ENCODE data around the gene RNH1. TPM values are rescaled to one million over a fixed set of nuclear protein-coding genes. Genes with fewer than 3 reads are reported as not detected.

The RNH1 gene
- 123 and 126 TPM in 2 replicates for total RNA-seq

- Mint-ChIP-seq H3K27ac (peak within 1 kb of the TSS; percentile 100), H3K27me3 (ENCODE audit: insufficient read depth) (no peaks in the 10 kb centered on the region), H3K9me3 (no peaks in the 10 kb centered on the region), H3K4me3 (peak within 1 kb of the TSS; percentile 92), H3K4me1 (ENCODE audit: low read depth) (peaks cover 15% of the 10 kb centered on the region), H3K36me3 (ENCODE audit: low read depth) (peaks cover 25% of the 10 kb centered on the region)
- intact Hi-C loops (cut with micrococcal nuclease): loop anchor here (1.0 to 5.0 kb wide), 14 partner anchors 11 to 302 kb away; partner anchors contain the start of genes BET1L, LRRC56, PHRF1 and PSMD13
- peak; percentile 97 for DNase-seq (ENCODE audit: low spot score)
These were observed at the start of gene RNH1 for GRCh38 chr11:506995-507726. Gene RNH1, minus strand, starts transcription at chr11:507242. Its CDS starts 5,080 bp downstream, at chr11:502162.

- H3K27ac Mint-ChIP-seq: no peak overlapping the region
- H3K27me3 Mint-ChIP-seq (ENCODE audit: insufficient read depth): peaks cover 10% of the 10 kb centered on the region
- H3K36me3 Mint-ChIP-seq (ENCODE audit: low read depth): no peaks in the 10 kb centered on the region
- peaks cover 6% of the 10 kb centered on the region for H3K4me1 Mint-ChIP-seq (ENCODE audit: low read depth)
- DNase-seq (ENCODE audit: low spot score): no peak
- H3K4me3 Mint-ChIP-seq: peak overlapping the region; percentile 11
- H3K9me3 Mint-ChIP-seq: no peaks in the 10 kb centered on the region
- intact Hi-C loops (cut with micrococcal nuclease): loop anchor here (1.0 kb wide), 3 partner anchors 19 to 167 kb away; partner anchors contain the start of genes LRRC56 and PHRF1
These were observed 49.0 kb upstream of the RNH1 start for GRCh38 chr11:555780-556661.

GRCh38 chr11:555227-555779, 48.3 kb upstream of the RNH1 start:
- DNase-seq (ENCODE audit: low spot score): no peak
- H3K27ac Mint-ChIP-seq: no peak overlapping the region
- no peaks in the 10 kb centered on the region for H3K36me3 Mint-ChIP-seq (ENCODE audit: low read depth)
- H3K4me1 Mint-ChIP-seq (ENCODE audit: low read depth): peaks cover 6% of the 10 kb centered on the region
- no peak overlapping the region for H3K4me3 Mint-ChIP-seq
- intact Hi-C loops (cut with micrococcal nuclease): loop anchor here (1.0 kb wide), 3 partner anchors 18 to 168 kb away; partner anchors contain the start of genes LRRC56 and PHRF1
- H3K27me3 Mint-ChIP-seq (ENCODE audit: insufficient read depth): peaks cover 10% of the 10 kb centered on the region
- no peaks in the 10 kb centered on the region for H3K9me3 Mint-ChIP-seq

- Mint-ChIP-seq H3K4me1 (ENCODE audit: low read depth) (peaks cover under 1% of the 10 kb centered on the region), H3K4me3 (no peak overlapping the region), H3K9me3 (no peaks in the 10 kb centered on the region), H3K27me3 (ENCODE audit: insufficient read depth) (peaks cover 10% of the 10 kb centered on the region), H3K36me3 (ENCODE audit: low read depth) (no peaks in the 10 kb centered on the region), H3K27ac (no peak overlapping the region)
- peak; percentile 71 for DNase-seq (ENCODE audit: low spot score)
- intact Hi-C loops (cut with micrococcal nuclease): loop anchor here (1.0 kb wide), 4 partner anchors 17 to 169 kb away; partner anchors contain the start of genes LRRC56 and PHRF1
These were observed 47.6 kb upstream of the RNH1 start for GRCh38 chr11:554428-555226.

GRCh38 chr11:553988-554340, 46.9 kb upstream of the RNH1 start:
- no peaks in the 10 kb centered on the region for H3K4me1 Mint-ChIP-seq (ENCODE audit: low read depth)
- no peak overlapping the region for H3K4me3 Mint-ChIP-seq
- no peak for DNase-seq (ENCODE audit: low spot score)
- H3K27me3 Mint-ChIP-seq (ENCODE audit: insufficient read depth): peaks cover 11% of the 10 kb centered on the region
- no peak overlapping the region for H3K27ac Mint-ChIP-seq
- intact Hi-C loops (cut with micrococcal nuclease): loop anchor here (1.0 kb wide), 1 partner anchor 48 kb away; no protein-coding TSS in a partner anchor
- no peaks in the 10 kb centered on the region for H3K36me3 Mint-ChIP-seq (ENCODE audit: low read depth)
- no peaks in the 10 kb centered on the region for H3K9me3 Mint-ChIP-seq

- no peak for DNase-seq (ENCODE audit: low spot score)
- Mint-ChIP-seq H3K27me3 (ENCODE audit: insufficient read depth) (peaks cover 13% of the 10 kb centered on the region), H3K4me3 (no peak overlapping the region), H3K9me3 (no peaks in the 10 kb centered on the region), H3K36me3 (ENCODE audit: low read depth) (no peaks in the 10 kb centered on the region), H3K4me1 (ENCODE audit: low read depth) (no peaks in the 10 kb centered on the region), H3K27ac (no peak overlapping the region)
- intact Hi-C loops (cut with micrococcal nuclease): no loop called here
These were observed 46.3 kb upstream of the RNH1 start for GRCh38 chr11:553083-553987.

- H3K4me3 Mint-ChIP-seq: no peak overlapping the region
- no peaks in the 10 kb centered on the region for H3K4me1 Mint-ChIP-seq (ENCODE audit: low read depth)
- DNase-seq (ENCODE audit: low spot score): no peak
- no peaks in the 10 kb centered on the region for H3K9me3 Mint-ChIP-seq
- intact Hi-C loops (cut with micrococcal nuclease): no loop called here
- peaks cover 6% of the 10 kb centered on the region for H3K27me3 Mint-ChIP-seq (ENCODE audit: insufficient read depth)
- H3K36me3 Mint-ChIP-seq (ENCODE audit: low read depth): no peaks in the 10 kb centered on the region
- H3K27ac Mint-ChIP-seq: no peak overlapping the region
These were observed 44.6 kb upstream of the RNH1 start for GRCh38 chr11:551596-551995.

- Mint-ChIP-seq H3K27ac (no peak overlapping the region), H3K27me3 (ENCODE audit: insufficient read depth) (peaks cover 3% of the 10 kb centered on the region), H3K9me3 (no peaks in the 10 kb centered on the region), H3K4me3 (no peak overlapping the region), H3K36me3 (ENCODE audit: low read depth) (no peaks in the 10 kb centered on the region), H3K4me1 (ENCODE audit: low read depth) (no peaks in the 10 kb centered on the region)
- no peak for DNase-seq (ENCODE audit: low spot score)
- intact Hi-C loops (cut with micrococcal nuclease): no loop called here
These were observed 44.1 kb upstream of the RNH1 start for GRCh38 chr11:551131-551530.

- no peaks in the 10 kb centered on the region for H3K4me1 Mint-ChIP-seq (ENCODE audit: low read depth)
- DNase-seq (ENCODE audit: low spot score): no peak
- no peak overlapping the region for H3K27ac Mint-ChIP-seq
- peaks cover 3% of the 10 kb centered on the region for H3K27me3 Mint-ChIP-seq (ENCODE audit: insufficient read depth)
- no peaks in the 10 kb centered on the region for H3K36me3 Mint-ChIP-seq (ENCODE audit: low read depth)
- no peak overlapping the region for H3K4me3 Mint-ChIP-seq
- no peaks in the 10 kb centered on the region for H3K9me3 Mint-ChIP-seq
- intact Hi-C loops (cut with micrococcal nuclease): no loop called here
These were observed 43.7 kb upstream of the RNH1 start for GRCh38 chr11:550746-551085.

GRCh38 chr11:550021-550745, 43.1 kb upstream of the RNH1 start:
- Mint-ChIP-seq H3K36me3 (ENCODE audit: low read depth) (no peaks in the 10 kb centered on the region), H3K27ac (no peak overlapping the region), H3K27me3 (ENCODE audit: insufficient read depth) (peaks cover 3% of the 10 kb centered on the region), H3K4me1 (ENCODE audit: low read depth) (no peaks in the 10 kb centered on the region), H3K9me3 (no peaks in the 10 kb centered on the region), H3K4me3 (no peak overlapping the region)
- intact Hi-C loops (cut with micrococcal nuclease): no loop called here
- DNase-seq (ENCODE audit: low spot score): no peak

Measured in activated T-helper 1 cell treated with anti-CD3 and anti-CD28 coated beads, Interleukin-12 subunit alpha, Interleukin-12 subunit beta, Interleukin-2, Interleukin-4 antibody, amounts not matched to agents 30 ng/mL and 10 ng/mL and 1 ng/mL, durations not matched to agents 14 hours and 24 hours and 36 hours (primary cell).